Panc1 (cell line): Measurements from ENCODE around the gene CBX8.

Source experiments
- POLR2AphosphoS5 ChIP-seq: IDR thresholded peaks from 2 replicates; pipeline ENCODE4 v1.6.1; 2012; ENCODE audit warnings: mild to moderate bottlenecking, low read depth, low read length, moderate library complexity
- TF ChIP-seq, protein P1 (sequence below): fragments of 450-650 bp; IDR thresholded peaks from 2 replicates; pipeline ENCODE4 v1.5.1; 2017; ENCODE audit warnings: mild to moderate bottlenecking
- TF ChIP-seq, protein P2 (sequence below), 2 experiments: IDR thresholded peaks; 2 replicates each; pipeline ENCODE4 v1.6.1; 2011 to 2012; ENCODE audit warnings: low read depth in 2 of 2, control low read depth in 1 of 2, low read length in 1 of 2, mild to moderate bottlenecking in 1 of 2, moderate library complexity in 1 of 2; ENCODE audit not compliant: insufficient read depth in 1 of 2

DNA sequence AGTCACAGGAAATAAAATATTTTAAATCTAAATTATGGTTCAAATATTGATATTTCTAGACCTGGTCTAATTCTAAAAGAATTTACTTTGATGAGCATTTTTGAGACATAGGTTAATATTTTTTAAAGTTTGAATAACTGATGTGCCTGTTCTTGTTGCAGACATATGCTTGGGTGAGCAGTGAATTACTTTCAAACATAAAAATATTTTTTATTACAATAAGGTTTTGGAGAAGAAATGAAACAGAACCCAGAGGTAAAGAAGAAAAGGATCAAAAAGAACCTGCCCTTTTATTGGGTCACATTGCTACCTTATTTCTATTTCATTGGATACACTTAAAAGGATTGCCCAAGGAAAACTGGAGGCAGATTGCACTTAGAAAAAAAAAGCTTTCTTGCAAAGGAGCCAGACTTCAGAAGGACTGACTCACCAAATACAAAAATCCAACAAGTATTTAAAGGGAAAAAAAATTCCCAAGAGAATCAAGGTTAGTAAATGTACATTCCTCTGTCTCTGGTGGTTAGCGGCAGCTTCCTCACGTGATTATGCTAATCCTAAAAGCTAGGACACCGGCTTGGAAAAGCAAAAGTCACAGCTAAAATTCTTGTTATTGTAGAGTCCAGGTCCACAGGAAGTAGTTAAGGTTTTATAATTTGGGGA, 47.6 kb downstream of the CBX8 start:
- TF ChIP-seq, protein P1, sequence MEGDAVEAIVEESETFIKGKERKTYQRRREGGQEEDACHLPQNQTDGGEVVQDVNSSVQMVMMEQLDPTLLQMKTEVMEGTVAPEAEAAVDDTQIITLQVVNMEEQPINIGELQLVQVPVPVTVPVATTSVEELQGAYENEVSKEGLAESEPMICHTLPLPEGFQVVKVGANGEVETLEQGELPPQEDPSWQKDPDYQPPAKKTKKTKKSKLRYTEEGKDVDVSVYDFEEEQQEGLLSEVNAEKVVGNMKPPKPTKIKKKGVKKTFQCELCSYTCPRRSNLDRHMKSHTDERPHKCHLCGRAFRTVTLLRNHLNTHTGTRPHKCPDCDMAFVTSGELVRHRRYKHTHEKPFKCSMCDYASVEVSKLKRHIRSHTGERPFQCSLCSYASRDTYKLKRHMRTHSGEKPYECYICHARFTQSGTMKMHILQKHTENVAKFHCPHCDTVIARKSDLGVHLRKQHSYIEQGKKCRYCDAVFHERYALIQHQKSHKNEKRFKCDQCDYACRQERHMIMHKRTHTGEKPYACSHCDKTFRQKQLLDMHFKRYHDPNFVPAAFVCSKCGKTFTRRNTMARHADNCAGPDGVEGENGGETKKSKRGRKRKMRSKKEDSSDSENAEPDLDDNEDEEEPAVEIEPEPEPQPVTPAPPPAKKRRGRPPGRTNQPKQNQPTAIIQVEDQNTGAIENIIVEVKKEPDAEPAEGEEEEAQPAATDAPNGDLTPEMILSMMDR, result no peak
- TF ChIP-seq POLR2AphosphoS5, result no peak
- TF ChIP-seq, protein P2, sequence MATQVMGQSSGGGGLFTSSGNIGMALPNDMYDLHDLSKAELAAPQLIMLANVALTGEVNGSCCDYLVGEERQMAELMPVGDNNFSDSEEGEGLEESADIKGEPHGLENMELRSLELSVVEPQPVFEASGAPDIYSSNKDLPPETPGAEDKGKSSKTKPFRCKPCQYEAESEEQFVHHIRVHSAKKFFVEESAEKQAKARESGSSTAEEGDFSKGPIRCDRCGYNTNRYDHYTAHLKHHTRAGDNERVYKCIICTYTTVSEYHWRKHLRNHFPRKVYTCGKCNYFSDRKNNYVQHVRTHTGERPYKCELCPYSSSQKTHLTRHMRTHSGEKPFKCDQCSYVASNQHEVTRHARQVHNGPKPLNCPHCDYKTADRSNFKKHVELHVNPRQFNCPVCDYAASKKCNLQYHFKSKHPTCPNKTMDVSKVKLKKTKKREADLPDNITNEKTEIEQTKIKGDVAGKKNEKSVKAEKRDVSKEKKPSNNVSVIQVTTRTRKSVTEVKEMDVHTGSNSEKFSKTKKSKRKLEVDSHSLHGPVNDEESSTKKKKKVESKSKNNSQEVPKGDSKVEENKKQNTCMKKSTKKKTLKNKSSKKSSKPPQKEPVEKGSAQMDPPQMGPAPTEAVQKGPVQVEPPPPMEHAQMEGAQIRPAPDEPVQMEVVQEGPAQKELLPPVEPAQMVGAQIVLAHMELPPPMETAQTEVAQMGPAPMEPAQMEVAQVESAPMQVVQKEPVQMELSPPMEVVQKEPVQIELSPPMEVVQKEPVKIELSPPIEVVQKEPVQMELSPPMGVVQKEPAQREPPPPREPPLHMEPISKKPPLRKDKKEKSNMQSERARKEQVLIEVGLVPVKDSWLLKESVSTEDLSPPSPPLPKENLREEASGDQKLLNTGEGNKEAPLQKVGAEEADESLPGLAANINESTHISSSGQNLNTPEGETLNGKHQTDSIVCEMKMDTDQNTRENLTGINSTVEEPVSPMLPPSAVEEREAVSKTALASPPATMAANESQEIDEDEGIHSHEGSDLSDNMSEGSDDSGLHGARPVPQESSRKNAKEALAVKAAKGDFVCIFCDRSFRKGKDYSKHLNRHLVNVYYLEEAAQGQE (IDR thresholded peaks at IDR 0.05; ENCODE audit: insufficient read depth in 1 of 2, low read depth in 2 of 2, low read length in 1 of 2), result no peak
